GM18867 (cell line): ENCODE results near the gene POMGNT2.

Experiments used
- ATAC-seq: cut with Tn5 transposase; IDR thresholded peaks from one replicate; pipeline ENCODE4 v1.9.1; 2021; ENCODE audit warnings: mild to moderate bottlenecking, moderate library complexity; ENCODE audit not compliant: unreplicated experiment

The POMGNT2 gene

DNA sequence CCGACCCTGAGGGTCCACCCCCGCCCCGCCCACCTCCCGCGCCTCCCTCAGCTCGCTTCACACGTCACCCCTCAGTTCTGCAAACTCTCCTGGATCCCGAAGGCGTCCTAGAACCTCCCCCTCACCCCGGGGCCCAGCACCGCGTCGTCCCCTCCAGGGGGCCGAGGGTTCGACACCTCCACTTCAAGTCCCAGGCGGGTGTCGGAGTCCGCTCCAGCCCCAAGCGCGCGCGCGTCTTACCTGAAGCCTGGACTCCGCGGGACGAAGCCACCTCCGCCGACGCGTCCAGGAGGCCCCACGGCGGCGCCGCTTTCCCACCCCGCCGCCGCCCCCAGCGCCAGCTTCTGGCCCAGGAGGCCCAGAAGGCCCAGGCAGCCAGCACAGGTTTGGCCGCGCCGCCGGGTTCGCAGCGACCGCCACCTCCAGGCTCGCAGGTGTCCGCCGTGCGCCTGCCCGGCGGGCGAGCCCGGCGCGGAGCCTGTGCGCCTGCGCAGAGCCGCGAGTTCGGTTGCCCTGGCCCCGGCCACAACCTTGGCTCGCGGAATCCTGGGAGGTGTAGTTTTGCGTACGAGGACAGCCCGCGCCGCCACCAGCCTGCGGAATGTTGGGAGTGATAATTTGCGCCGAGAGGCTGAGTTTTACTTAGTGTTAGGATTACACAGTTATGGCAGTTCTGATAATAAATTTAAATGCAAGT, at the start of gene POMGNT2:
Gene POMGNT2 (minus strand): TSS at position 484 of the 697 bp plus-strand sequence. CDS start 24,648 bp downstream, outside the sequence.
- ATAC-seq: peak; percentile 94

DNA sequence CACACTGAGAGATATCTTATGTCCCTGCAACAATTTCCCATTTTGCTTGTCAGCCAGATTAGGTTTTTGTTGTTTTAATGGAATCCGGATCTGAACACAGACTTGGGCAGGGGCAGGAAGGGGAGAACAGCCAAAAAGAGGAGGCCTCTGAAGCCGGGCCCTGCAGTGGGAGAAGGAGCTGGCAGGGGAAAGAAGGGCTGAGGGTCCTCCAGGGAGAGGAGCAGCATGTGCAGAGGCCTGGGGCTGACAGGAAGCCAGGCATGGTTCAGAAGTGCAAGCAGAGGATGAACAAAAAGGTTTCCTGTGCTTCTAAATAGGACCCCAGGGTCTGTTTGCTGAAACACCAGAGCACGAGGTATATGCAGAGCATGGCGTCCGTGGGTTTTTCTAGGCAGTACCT, 49.1 kb upstream of the POMGNT2 start:
- ATAC-seq: no peak

GRCh38 chr3:43153216-43154083, 47.6 kb upstream of the POMGNT2 start:
- no peak for ATAC-seq

DNA sequence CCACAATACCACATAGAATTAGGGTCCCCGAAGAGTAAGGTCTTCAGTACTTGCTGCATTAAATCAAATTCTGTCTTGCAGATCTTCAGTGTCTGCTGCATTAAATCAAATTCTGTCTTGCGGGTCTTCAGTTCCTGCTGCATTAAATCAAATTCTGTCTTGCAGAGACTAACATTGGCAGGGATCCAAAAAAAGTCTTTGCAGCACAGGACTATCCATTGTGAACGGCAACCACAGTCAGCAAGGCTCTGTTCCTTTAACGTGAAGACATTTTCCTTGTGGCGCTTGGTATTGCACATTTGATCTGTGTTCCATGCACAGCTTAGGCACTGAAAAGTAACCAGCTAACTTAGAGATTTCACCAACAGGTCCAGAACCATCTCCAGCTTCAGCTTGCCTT, 46.8 kb upstream of the POMGNT2 start:
- no peak for ATAC-seq

DNA sequence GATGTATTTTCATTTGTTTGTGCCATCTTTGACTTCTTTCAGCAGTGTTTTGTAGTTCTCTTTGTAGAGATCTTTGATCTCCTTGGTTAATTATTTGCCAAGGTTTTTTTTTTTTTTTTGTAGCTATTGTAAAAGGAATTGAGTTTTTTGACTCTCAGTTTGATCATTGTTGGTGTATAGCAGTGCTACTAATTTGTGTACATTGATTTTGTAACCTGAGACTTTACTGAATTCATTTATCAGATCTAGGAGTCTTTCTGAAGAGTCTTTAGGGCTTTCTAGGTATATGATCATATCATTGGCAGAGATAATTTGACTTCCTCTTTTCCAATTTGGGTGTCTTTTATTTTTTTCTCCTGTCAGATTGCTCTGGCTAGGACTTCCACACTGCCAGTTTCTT, 42.2 kb upstream of the POMGNT2 start:
- no peak for ATAC-seq

DNA sequence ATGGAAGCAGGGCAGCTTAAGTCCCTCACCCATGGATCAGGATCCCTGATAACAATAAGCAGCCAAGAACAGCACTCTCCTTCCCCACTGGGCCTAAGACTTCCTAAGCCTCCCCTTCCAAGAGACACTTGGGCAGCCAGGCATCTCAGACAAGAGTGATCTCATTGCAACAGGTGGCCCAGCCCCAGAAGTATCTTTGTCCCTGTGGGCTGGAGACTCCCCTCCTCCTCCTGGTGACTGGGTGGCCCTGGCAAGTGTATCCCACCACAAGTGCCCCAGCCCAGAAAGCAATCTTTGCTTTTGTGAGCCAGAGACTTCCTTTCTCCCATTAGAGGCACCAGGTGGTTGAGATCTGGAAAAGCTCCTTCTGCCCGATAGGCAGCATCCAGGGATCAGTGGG, 40.7 kb upstream of the POMGNT2 start:
- no peak for ATAC-seq

DNA sequence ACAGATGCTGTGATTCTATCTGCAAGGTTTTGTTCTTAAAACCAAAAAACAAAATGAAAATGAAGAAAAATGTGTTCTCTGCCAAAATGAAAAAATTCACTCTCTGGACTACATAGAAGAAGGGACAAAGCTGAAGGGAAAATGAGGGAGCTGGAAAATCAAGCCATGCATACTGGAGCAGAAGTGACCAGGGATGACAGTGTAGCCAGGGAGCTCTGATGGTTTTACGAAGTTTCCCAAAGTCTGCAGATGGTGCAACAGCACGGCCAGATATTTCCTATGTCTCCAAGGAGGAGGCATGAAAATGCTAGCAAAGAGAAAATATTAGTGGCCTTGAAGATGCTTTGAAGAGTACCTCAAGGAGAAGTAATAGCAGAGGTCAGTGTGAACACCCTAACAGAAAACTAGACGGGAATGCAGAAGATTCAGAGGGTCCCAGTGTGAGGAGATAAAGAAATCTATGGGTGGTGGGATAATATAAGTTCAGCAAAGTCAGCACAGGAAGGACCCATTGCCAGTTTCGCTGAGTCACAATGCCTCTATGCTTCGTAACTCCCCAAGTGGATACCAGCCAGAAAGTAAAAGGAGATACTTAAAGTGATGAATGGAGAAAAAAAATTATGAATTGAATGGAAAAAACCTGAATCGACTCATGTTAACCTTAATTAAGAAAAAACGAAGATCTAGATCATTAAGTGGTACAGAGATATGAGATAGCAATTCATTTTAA, 39.0 kb upstream of the POMGNT2 start:
- ATAC-seq: no peak

GRCh38 chr3:43142472-43142871, 36.6 kb upstream of the POMGNT2 start:
- ATAC-seq: no peak

DNA sequence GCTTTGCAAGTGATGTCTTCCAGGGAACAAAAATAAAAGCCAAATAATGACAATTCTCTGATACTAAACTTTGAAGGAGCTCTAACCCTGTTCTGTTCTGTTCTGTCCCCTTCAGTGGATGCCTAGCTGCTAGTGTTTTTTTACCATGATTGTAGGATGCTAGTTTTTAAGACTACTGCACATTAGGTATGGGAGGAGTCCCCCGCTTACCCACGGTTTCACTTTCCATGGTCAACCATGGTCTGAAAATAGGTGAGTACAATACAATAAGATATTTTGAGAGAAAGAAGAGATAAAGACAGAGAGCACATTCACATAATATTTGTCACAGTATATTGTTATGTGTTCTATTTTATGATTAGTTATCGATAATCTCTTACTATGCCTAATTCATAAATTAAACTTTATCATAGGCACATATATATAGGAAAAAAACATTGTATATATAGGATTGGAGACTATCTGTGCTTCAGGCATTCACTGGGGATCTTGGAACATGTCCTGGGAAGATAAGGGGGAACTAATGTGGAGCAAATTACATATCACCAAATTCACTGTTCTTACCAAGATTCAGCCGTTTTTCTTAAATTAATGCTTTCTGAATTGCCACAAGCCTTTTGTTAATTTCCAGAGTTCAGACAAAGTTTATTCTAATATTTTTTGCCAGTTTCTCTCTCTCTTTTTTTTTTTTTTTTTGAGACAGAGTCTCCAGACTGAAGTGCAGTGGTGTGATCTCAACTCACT, 32.8 kb upstream of the POMGNT2 start:
- ATAC-seq: no peak

DNA sequence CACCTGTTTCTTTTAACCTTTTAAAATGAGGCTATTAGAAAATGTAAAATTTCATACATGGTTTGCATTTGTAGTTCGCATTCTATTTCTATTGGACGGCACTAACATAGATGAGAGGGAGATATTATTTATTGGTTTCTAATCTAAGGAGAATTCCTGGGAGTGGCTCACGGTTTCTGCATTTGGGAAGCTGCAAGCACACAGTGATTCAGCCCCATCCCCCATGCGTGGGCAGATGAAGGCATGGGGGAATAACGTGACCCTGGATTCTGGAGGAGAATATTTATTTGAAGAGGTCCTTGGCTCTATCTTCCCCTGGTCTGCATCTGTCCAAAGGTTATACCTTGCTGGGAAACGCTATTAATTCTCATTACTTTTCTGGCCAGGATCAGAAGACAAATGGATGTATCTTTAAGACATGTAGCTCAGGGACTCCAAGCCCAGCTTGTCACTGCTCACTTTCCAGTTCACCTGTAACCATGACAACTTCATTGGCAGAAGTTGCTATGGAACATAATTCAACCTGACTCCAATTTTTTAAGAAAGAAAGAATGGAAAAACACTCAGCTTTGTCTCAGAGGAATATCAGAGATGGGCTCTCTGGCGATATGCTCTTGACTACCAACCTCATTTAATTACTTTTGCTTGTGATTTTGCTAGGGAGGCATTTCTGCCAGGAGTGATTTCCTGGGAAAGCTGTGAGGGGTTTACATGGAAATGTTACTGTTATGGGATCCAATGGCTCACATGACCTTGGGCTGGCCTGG, 27.2 kb upstream of the POMGNT2 start:
- no peak for ATAC-seq

DNA sequence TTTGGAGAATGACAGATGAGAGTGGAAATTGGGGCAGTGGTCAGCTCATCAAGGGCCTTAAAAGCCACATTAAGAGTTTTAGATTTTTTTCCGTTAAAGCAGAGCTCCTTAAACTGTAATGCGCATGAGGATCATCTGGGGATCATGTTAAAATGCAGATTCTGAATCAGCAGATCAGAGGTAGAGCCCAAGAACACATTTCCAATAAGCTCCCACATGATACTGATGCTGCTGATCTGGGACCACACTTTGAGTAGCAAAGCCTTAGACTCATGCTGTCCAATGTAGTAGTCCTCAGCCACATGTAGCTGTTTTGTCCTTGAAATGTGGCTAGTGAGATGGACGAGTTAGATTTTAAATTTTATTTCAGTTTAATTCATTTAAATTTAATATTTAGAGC, 26.3 kb upstream of the POMGNT2 start:
- no peak for ATAC-seq

DNA sequence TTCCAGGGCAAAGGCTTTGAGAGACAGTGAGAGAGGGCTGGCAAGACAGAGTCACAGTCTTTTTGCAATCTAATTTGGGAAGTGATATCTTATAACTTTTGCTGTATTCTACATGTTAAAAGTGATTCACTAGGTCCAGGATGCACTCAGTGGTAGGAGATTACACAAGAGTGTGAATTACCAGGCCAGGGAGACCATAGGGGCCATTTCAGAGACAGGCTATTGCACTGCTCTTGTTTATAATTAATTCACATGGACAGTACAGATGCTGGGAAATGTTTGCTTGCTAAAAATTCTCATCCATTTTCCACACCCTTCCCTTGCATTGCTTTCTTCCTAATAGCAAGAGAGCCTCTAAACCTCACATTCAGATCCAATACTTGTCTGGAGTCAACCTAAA, 22.6 kb upstream of the POMGNT2 start:
- no peak for ATAC-seq

GRCh38 chr3:43126536-43126935, 20.7 kb upstream of the POMGNT2 start:
- ATAC-seq: no peak

GRCh38 chr3:43123895-43124294, 18.0 kb upstream of the POMGNT2 start:
- ATAC-seq: no peak

- no peak for ATAC-seq
Observed at GRCh38 chr3:43120937-43121336, 15.1 kb upstream of the POMGNT2 start.

DNA sequence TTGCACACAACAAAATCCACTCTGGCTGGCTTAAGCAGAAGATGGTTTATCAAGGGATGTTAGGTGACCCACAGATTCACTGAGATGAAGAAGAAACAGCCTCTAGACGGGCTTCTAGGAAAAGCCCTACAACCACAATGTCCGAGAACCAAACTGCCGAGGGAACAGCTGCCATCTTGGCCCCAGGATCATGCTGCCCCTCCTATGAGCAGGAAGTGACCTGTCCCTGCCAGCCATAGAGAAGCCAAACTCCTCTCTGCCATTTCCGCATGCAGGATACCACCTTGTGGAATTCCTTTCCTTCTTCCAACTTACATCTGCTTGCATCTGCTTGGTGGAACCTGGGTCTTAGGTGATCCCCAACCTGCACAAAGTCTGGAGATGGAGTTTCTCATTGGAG, 11.4 kb upstream of the POMGNT2 start:
- no peak for ATAC-seq

DNA sequence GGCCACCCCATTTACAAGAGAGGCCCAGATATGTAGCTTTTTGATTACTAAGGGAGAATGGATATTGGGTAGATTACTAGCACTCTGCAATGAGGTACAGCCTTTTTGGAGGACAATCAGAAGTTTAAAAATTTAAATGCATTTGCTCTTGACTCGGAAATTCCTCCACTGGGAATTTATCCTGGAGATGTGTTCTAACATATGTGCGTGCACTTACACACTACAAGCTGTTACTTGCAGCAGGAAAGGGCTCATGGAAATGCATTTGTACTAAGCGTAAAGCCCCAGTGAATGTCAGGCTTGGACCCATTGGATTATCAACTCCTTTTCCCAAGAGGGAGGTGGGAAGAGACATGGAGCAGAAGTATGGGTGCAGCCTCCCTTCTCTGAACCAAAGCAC, 7.8 kb upstream of the POMGNT2 start:
- no peak for ATAC-seq

GRCh38 chr3:43106293-43106628, 382 bp upstream of the POMGNT2 start:
- peak; percentile 21 for ATAC-seq

DNA sequence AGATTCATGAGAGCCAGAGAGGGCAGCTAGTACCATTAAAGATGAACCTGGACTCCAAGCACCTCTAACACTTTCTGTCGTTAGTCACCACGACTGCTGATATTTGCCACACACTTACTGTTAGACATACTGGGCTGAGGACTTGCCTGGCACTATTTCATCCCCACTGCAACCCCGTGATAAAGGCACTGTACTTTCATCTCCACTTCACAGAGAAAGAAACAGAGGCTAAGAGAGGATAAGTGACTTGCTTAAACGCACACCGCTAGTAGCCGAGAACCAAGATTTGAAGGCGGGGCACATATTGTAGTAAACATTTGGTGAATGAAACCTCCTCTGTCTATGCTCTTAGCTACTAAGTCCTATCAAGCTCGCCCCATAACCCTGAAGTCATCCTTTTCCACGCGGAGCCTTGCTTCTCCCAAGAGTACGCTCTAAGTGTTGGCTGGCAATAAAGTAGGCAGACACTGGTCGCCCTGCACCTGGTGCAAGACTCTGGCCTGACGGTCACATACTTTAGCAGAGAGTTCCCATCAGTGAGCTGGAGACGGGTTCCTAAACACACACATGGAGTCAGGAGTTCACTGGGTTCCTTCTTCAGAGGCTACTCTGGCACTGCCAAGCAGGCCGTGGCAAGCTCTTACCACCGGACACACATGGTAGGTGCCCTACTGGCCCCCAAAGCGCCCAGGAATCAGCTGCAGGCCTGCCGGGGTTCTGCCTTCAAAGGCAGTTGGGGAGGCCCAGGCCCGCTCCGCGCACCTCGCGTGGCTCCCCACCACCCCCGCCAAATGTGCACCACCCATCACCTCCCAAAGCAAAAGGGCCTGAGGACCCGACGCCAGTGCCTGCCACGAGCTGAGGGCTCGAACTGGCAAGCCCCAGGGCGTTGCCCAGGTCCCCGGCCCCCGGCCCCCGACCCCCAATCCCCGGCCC, 951 bp downstream of the POMGNT2 start:
- ATAC-seq: no peak
